CD14-positive monocyte (primary cell): ENCODE measurements around the gene CTR9. TPM values are rescaled to one million over a fixed set of nuclear protein-coding genes. Genes with fewer than 3 reads are reported as not detected.

Source experiments
- DNase-seq, 3 donors: peaks; one replicate each; pipeline ENCODE4 v3.0.0-alpha.2; 2011 to 2022
- H2AFZ ChIP-seq: 2 replicates; pipeline ENCODE4 v1.6.0; 2012; ENCODE audit warnings: mild to moderate bottlenecking, low read depth, low read length, inconsistent platforms; ENCODE audit not compliant: insufficient read depth, poor library complexity, severe bottlenecking
- H3K27ac ChIP-seq, 2 donors: 1 replicate in 1 of 2; 2 replicates in 1 of 2; pipeline ENCODE4 v1.5.1; 2012 to 2013; ENCODE audit warnings: low read length in 2 of 2, control low read depth in 1 of 2, inconsistent platforms in 1 of 2, low read depth in 1 of 2, mild to moderate bottlenecking in 1 of 2
- H3K27me3 ChIP-seq, 2 donors: one replicate each; pipeline versions ENCODE4 v1.6.0 to v1.6.1; 2011 to 2013; ENCODE audit warnings: low read length in 2 of 2; ENCODE audit not compliant: control insufficient read depth in 2 of 2, insufficient read depth in 2 of 2
- H3K36me3 ChIP-seq, 2 donors: replicated peaks in 1 of 2; 1 replicate in 1 of 2; 2 replicates in 1 of 2; pipeline versions ENCODE4 v1.5.1 to v1.6.1; 2012 to 2013; ENCODE audit warnings: low read length in 2 of 2, control low read depth in 1 of 2, inconsistent platforms in 1 of 2, mild to moderate bottlenecking in 1 of 2; ENCODE audit not compliant: insufficient read depth in 2 of 2, control insufficient read depth in 1 of 2
- H3K4me1 ChIP-seq, 2 donors: 1 replicate in 1 of 2; 2 replicates in 1 of 2; pipeline versions ENCODE4 v1.5.1 to v1.6.1; 2012 to 2013; ENCODE audit warnings: low read length in 2 of 2, control low read depth in 1 of 2, inconsistent platforms in 1 of 2, mild to moderate bottlenecking in 1 of 2, moderate library complexity in 1 of 2; ENCODE audit not compliant: insufficient read depth in 2 of 2, control insufficient read depth in 1 of 2
- H3K4me2 ChIP-seq: replicated peaks from 2 replicates; pipeline ENCODE3; 2012; ENCODE audit warnings: low read length, moderate library complexity, mild to moderate bottlenecking; ENCODE audit not compliant: poor library complexity, severe bottlenecking; ENCODE audit errors: extremely low read depth
- H3K4me3 ChIP-seq, 3 experiments: fragments of 200-600 bp in 1 of 3; sonication (generic) in 1 of 3; replicated peaks in 1 of 3; 1 replicate in 2 of 3; 2 replicates in 1 of 3; pipeline ENCODE4 v1.5.1; 2011 to 2013; ENCODE audit warnings: low read length in 3 of 3, mild to moderate bottlenecking in 3 of 3, control low read depth in 2 of 3, low read depth in 2 of 3, inconsistent platforms in 1 of 3, moderate library complexity in 1 of 3
- H3K79me2 ChIP-seq: 2 replicates; pipeline ENCODE4 v1.6.0; 2012; ENCODE audit warnings: mild to moderate bottlenecking, control low read depth, inconsistent platforms, low read length, moderate library complexity; ENCODE audit not compliant: insufficient read depth
- H3K9ac ChIP-seq: 2 replicates; pipeline ENCODE4 v1.6.0; 2017; ENCODE audit warnings: low read length, mild to moderate bottlenecking; ENCODE audit not compliant: insufficient read depth, poor library complexity, severe bottlenecking
- H3K9me3 ChIP-seq, 2 donors: replicated peaks in 1 of 2; 1 replicate in 1 of 2; 2 replicates in 1 of 2; pipeline versions ENCODE4 v1.5.1 to v1.6.1; 2012 to 2013; ENCODE audit warnings: low read length in 2 of 2, control low read depth in 1 of 2; ENCODE audit not compliant: control insufficient read depth in 1 of 2, insufficient read depth in 1 of 2
- H4K20me1 ChIP-seq: 2 replicates; pipeline ENCODE4 v1.6.0; 2012; ENCODE audit warnings: mild to moderate bottlenecking, low read length, control low read depth, moderate library complexity; ENCODE audit not compliant: insufficient read depth
- H3K27ac Mint-ChIP-seq, 7 donors: one replicate each; pipeline ENCODE4 v1.8.0; 2020; ENCODE audit warnings: mild to moderate bottlenecking in 7 of 7, mixed read lengths in 7 of 7, moderate library complexity in 6 of 7, inconsistent platforms in 2 of 7
- H3K27me3 Mint-ChIP-seq, 3 donors: one replicate each; pipeline ENCODE4 v1.8.0; 2021 to 2022; ENCODE audit warnings: low read depth in 3 of 3, mild to moderate bottlenecking in 3 of 3, mixed read lengths in 3 of 3, moderate library complexity in 3 of 3, inconsistent platforms in 1 of 3
- H3K36me3 Mint-ChIP-seq, 2 donors: one replicate each; pipeline ENCODE4 v1.8.0; 2020; ENCODE audit warnings: mixed read lengths in 2 of 2, inconsistent platforms in 1 of 2, mild to moderate bottlenecking in 1 of 2
- H3K4me1 Mint-ChIP-seq: one replicate; pipeline ENCODE4 v1.8.0; 2020; ENCODE audit warnings: mild to moderate bottlenecking, mixed read lengths
- H3K4me3 Mint-ChIP-seq, 2 donors: one replicate each; pipeline ENCODE4 v1.8.0; 2020; ENCODE audit warnings: mild to moderate bottlenecking in 2 of 2, mixed read lengths in 2 of 2, moderate library complexity in 1 of 2
- H3K9me3 Mint-ChIP-seq, 7 donors: one replicate each; pipeline ENCODE4 v1.8.0; 2020 to 2022; ENCODE audit warnings: mixed read lengths in 7 of 7, mild to moderate bottlenecking in 6 of 7, moderate library complexity in 6 of 7, inconsistent platforms in 2 of 7
- WGBS: methylation state at CpG from one replicate; pipeline ENCODE4 v1.1.5; 2013; ENCODE audit warnings: missing lambda C conversion rate; ENCODE audit not compliant: insufficient coverage; 5-methylcytosine and 5-hydroxymethylcytosine counted together
- intact Hi-C, 2 donors: fragments of 100-400 bp; cut with micrococcal nuclease; formaldehyde crosslinking; loops; one replicate each; pipeline versions ENCODE4 v1.15.0 to v1.15.1; 2023
- polyA plus RNA-seq, 3 donors: library from polyadenylated mRNA; depleted of rRNA in 1 of 3; unstranded in 2 of 3; stranded (reverse) in 1 of 3; fragments of 300-500 nt in 2 of 3; fragments of >200 nt in 1 of 3; fragmentation: Illumina TruSeq in 2 of 3; gene quantifications; 1 replicate in 2 of 3; 2 replicates in 1 of 3; pipeline ENCODE4 v1.2.3, GENCODE V29; 2012 to 2021
- TF ChIP-seq, protein P1 (sequence below): fragments of 200-600 bp; IDR thresholded peaks from one replicate; pipeline ENCODE4 v1.8.0; 2022; ENCODE audit warnings: antibody characterized with exemption, mild to moderate bottlenecking

Gene CTR9
- polyA plus RNA-seq, 3 donors, result 5.0 to 37.5 (median 18.3) TPM

- Histone ChIP-seq H3K27me3 (no peaks in the 10 kb centered on the region), H3K9me3 (no peaks in the 10 kb centered on the region), H3K36me3 (peaks cover 89 to 97% of the 10 kb centered on the region in 2 donors), H3K4me2 (no peak overlapping the region), H3K27ac (peak overlapping the region in 1 of 2 donors; percentile 0), H4K20me1 (peaks cover 84% of the 10 kb centered on the region), H3K79me2 (peaks cover 46% of the 10 kb centered on the region), H3K4me3 (no peak overlapping the region), H3K4me1 (peaks cover 29 to 42% of the 10 kb centered on the region in 2 donors), H3K9ac (no peak overlapping the region), H2AFZ (no peak overlapping the region)
- Mint-ChIP-seq H3K4me1 (peaks cover 34% of the 10 kb centered on the region), H3K36me3 (peaks cover 93 to 94% of the 10 kb centered on the region in 2 donors), H3K27ac (peak overlapping the region in 4 of 7 donors; percentile 27 to 89 (median 68)), H3K27me3 (no peaks in the 10 kb centered on the region), H3K4me3 (no peak overlapping the region), H3K9me3 (no peaks in the 10 kb centered on the region)
- TF ChIP-seq, protein P1, sequence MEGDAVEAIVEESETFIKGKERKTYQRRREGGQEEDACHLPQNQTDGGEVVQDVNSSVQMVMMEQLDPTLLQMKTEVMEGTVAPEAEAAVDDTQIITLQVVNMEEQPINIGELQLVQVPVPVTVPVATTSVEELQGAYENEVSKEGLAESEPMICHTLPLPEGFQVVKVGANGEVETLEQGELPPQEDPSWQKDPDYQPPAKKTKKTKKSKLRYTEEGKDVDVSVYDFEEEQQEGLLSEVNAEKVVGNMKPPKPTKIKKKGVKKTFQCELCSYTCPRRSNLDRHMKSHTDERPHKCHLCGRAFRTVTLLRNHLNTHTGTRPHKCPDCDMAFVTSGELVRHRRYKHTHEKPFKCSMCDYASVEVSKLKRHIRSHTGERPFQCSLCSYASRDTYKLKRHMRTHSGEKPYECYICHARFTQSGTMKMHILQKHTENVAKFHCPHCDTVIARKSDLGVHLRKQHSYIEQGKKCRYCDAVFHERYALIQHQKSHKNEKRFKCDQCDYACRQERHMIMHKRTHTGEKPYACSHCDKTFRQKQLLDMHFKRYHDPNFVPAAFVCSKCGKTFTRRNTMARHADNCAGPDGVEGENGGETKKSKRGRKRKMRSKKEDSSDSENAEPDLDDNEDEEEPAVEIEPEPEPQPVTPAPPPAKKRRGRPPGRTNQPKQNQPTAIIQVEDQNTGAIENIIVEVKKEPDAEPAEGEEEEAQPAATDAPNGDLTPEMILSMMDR, result no peak
- intact Hi-C loops, result loop anchor here in 1 of 2 donors (10.0 kb wide), 1 partner anchor 1045 kb away; the partner anchor contains the start of gene USP47
- no CpG with 5 or more reads among the region's 2 CpGs for WGBS
- DNase-seq, result no peak
These were observed 49.2 kb downstream of the CTR9 start for GRCh38 chr11:10800292-10800691.

DNA sequence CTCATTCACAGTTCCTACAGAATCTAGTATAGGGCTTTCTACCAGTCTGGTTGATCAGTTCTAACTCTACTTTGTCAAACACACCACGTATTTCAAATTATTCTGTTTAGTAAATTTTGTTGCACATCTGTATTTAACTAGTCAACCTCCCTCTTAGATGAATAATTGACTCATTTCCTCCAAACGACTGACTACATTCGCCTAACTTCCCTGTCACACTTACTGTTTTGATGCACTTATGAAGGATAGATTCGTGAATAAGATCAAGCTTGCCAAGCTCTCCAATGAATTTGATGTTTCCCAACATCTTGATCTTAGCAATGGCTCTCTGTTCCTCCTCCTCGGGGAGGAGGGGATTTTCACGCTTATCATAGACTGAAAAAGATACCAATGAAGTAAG, 52.6 kb downstream of the CTR9 start:
- TF ChIP-seq, protein P1, result no peak
- Mint-ChIP-seq H3K27me3 (no peaks in the 10 kb centered on the region), H3K4me3 (no peak overlapping the region), H3K36me3 (peaks cover 84 to 86% of the 10 kb centered on the region in 2 donors), H3K9me3 (no peaks in the 10 kb centered on the region), H3K4me1 (peaks cover 33% of the 10 kb centered on the region), H3K27ac (peak overlapping the region in 3 of 7 donors; percentile 46 to 50 (median 48))
- WGBS, result 80% methylated on average over 1 of the region's 6 CpGs
- no peak overlapping the region for H3K4me3 ChIP-seq
- no peaks in the 10 kb centered on the region for H3K9me3 ChIP-seq
- H3K27ac ChIP-seq, result peak overlapping the region in 1 of 2 donors; percentile 42
- H3K36me3 ChIP-seq, result peaks cover 85 to 86% of the 10 kb centered on the region in 2 donors
- H3K4me1 ChIP-seq, result peaks cover 28 to 44% of the 10 kb centered on the region in 2 donors
- H3K79me2 ChIP-seq, result peaks cover 77% of the 10 kb centered on the region
- intact Hi-C loops, result loop anchor here in 1 of 2 donors (10.0 kb wide), 1 partner anchor 1041 kb away; the partner anchor contains the start of gene USP47
- H3K27me3 ChIP-seq, result no peaks in the 10 kb centered on the region
- peaks cover 90% of the 10 kb centered on the region for H4K20me1 ChIP-seq
- no peak overlapping the region for H3K9ac ChIP-seq
- no peak overlapping the region for H2AFZ ChIP-seq
- no peak for DNase-seq
- no peak overlapping the region for H3K4me2 ChIP-seq
